Fibroblast of villous mesenchyme (primary cell): Measurements from ENCODE around the gene PNPLA7. TPM values are rescaled to one million over a fixed set of nuclear protein-coding genes. Genes with fewer than 3 reads are reported as not detected.

ENCODE experiments used
- DNase-seq: peaks from one replicate; pipeline ENCODE4 v3.0.0-alpha.2; 2010; ENCODE audit warnings: low read depth
- H3K4me3 ChIP-seq: 2 replicates; pipeline ENCODE4 v1.5.1; 2011; ENCODE audit warnings: low read depth, mild to moderate bottlenecking, low read length
- CTCF ChIP-seq: IDR thresholded peaks from 2 replicates; pipeline ENCODE4 v1.5.1; 2012; ENCODE audit warnings: low read depth, mild to moderate bottlenecking, low read length; ENCODE audit not compliant: insufficient read depth
- total RNA-seq: library from RNA; depleted of rRNA; stranded (reverse); fragments of >200 nt; gene quantifications from 2 replicates; pipeline ENCODE4 v1.2.3, GENCODE V29; 2012

The PNPLA7 gene
- total RNA-seq, 1 donor: 1.3 TPM

GRCh38 chr9:137506702-137507171, 43.5 kb downstream of the PNPLA7 start:
- DNase-seq: peak; percentile 38
- TF ChIP-seq CTCF: no peak
- H3K4me3 ChIP-seq: no peak overlapping the region

- no peak for TF ChIP-seq CTCF
- H3K4me3 ChIP-seq: no peak overlapping the region
- DNase-seq: no peak
These were observed 43.9 kb downstream of the PNPLA7 start for GRCh38 chr9:137506274-137506673.

- no peak for TF ChIP-seq CTCF
- H3K4me3 ChIP-seq: no peak overlapping the region
- DNase-seq: no peak
These were observed 44.6 kb downstream of the PNPLA7 start for GRCh38 chr9:137505421-137506140.

- no peak for DNase-seq
- no peak overlapping the region for H3K4me3 ChIP-seq
- TF ChIP-seq CTCF: no peak
These were observed 45.8 kb downstream of the PNPLA7 start for GRCh38 chr9:137504432-137504777.

- no peak for DNase-seq
- no peak overlapping the region for H3K4me3 ChIP-seq
- TF ChIP-seq CTCF: no peak
These were observed 47.9 kb downstream of the PNPLA7 start for GRCh38 chr9:137502008-137502911.

DNA sequence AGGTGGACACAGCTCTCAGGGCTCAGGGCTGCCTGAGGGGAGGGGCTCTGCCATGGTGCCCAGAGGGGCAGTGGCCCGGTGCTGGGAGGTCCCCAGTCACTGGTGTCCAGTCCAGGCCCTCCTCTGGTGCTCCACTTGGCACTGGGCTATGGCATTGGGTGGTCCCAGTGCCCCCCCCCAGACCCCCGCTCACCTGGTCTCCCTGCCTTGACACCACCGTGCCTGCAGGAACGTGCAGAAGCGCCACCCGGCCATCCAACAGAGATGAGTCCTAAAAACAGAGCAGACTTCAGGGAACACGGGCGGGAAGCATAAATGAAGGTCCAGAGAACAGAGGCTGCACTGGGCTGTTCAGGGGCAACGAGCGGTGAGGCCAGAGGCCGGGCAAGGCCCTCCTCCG, 48.7 kb downstream of the PNPLA7 start:
- H3K4me3 ChIP-seq: no peak overlapping the region
- TF ChIP-seq CTCF: no peak
- no peak for DNase-seq
